PC-3 (cell line): ENCODE measurements around the gene APPBP2.

Experiments used
- EZH2 ChIP-seq: fragments of 300-600 bp; sonication (generic); IDR thresholded peaks from one replicate; pipeline ENCODE4 v1.6.1; 2017; ENCODE audit warnings: antibody characterized with exemption, mild to moderate bottlenecking, low read length; ENCODE audit not compliant: unreplicated experiment
- TF ChIP-seq, protein P1 (sequence below): fragments of 300-600 bp; sonication (generic); conservative IDR thresholded peaks from 2 replicates; pipeline ENCODE4 v1.5.1; 2017; ENCODE audit warnings: antibody characterized with exemption, low read depth, mild to moderate bottlenecking, low read length

DNA sequence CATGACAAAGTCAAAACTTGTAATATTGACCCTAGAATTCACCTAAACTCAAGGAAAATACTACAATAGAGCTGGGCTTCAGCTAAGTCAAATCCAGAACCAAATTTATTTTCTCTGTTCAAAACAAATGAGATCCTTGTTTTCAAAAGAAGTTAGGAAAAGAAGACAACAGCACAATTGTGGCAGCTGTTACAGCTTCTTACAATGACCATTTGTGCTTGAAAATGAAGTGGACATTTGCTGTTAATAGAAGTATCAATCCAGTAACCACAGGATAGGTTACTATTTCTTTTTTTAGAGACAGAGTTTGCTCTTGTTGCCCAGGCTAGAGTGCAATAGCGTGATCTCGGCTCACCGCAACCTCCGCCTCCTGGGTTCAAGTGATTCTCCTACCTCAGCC, 44.4 kb downstream of the APPBP2 start:
- no peak for TF ChIP-seq EZH2
- TF ChIP-seq, protein P1, sequence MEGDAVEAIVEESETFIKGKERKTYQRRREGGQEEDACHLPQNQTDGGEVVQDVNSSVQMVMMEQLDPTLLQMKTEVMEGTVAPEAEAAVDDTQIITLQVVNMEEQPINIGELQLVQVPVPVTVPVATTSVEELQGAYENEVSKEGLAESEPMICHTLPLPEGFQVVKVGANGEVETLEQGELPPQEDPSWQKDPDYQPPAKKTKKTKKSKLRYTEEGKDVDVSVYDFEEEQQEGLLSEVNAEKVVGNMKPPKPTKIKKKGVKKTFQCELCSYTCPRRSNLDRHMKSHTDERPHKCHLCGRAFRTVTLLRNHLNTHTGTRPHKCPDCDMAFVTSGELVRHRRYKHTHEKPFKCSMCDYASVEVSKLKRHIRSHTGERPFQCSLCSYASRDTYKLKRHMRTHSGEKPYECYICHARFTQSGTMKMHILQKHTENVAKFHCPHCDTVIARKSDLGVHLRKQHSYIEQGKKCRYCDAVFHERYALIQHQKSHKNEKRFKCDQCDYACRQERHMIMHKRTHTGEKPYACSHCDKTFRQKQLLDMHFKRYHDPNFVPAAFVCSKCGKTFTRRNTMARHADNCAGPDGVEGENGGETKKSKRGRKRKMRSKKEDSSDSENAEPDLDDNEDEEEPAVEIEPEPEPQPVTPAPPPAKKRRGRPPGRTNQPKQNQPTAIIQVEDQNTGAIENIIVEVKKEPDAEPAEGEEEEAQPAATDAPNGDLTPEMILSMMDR, result no peak
